Trophoblast cell (in vitro differentiated cells and primary cell): ENCODE measurements around the gene ABLIM1.

Source experiments
- DNase-seq, 2 donors: peaks; one replicate each; pipeline ENCODE4 v3.0.0-alpha.2; 2016
- H2AFZ ChIP-seq: 2 replicates; pipeline ENCODE4 v1.6.1; 2013; ENCODE audit warnings: low read length, moderate library complexity, mild to moderate bottlenecking; ENCODE audit not compliant: insufficient read depth, poor library complexity
- H2AK5ac ChIP-seq: 2 replicates; pipeline ENCODE4 v1.6.1; 2013; ENCODE audit warnings: mild to moderate bottlenecking, low read length
- H2BK120ac ChIP-seq: 2 replicates; pipeline ENCODE4 v1.6.1; 2013; ENCODE audit warnings: low read length, mild to moderate bottlenecking, moderate library complexity; ENCODE audit not compliant: insufficient read depth, poor library complexity
- H2BK12ac ChIP-seq: 2 replicates; pipeline ENCODE4 v1.6.1; 2013; ENCODE audit warnings: mild to moderate bottlenecking, low read length, moderate library complexity
- H2BK5ac ChIP-seq: 2 replicates; pipeline ENCODE4 v1.6.1; 2013; ENCODE audit warnings: low read length, low read depth, moderate library complexity, mild to moderate bottlenecking; ENCODE audit not compliant: poor library complexity
- H3K14ac ChIP-seq: 2 replicates; pipeline ENCODE4 v1.6.1; 2013; ENCODE audit warnings: mild to moderate bottlenecking, low read length
- H3K18ac ChIP-seq: 2 replicates; pipeline ENCODE4 v1.6.1; 2013; ENCODE audit warnings: mild to moderate bottlenecking, low read length
- H3K23ac ChIP-seq: 2 replicates; pipeline ENCODE4 v1.6.1; 2013; ENCODE audit warnings: low read length
- H3K27ac ChIP-seq: 2 replicates; pipeline ENCODE4 v1.5.1; 2013; ENCODE audit warnings: low read depth, mild to moderate bottlenecking, inconsistent platforms, low read length, moderate library complexity
- H3K27me3 ChIP-seq: 2 replicates; pipeline ENCODE4 v1.6.1; 2013; ENCODE audit warnings: inconsistent platforms, mild to moderate bottlenecking, low read length, moderate library complexity; ENCODE audit not compliant: insufficient read depth
- H3K36me3 ChIP-seq, 2 experiments: 1 replicate in 1 of 2; 2 replicates in 1 of 2; pipeline ENCODE4 v1.6.1; 2013; ENCODE audit warnings: low read length in 2 of 2, mild to moderate bottlenecking in 2 of 2, moderate library complexity in 1 of 2; ENCODE audit not compliant: insufficient read depth in 2 of 2, control insufficient read depth in 1 of 2
- H3K4ac ChIP-seq: 2 replicates; pipeline ENCODE4 v1.6.1; 2013; ENCODE audit warnings: low read depth, mild to moderate bottlenecking, low read length, moderate library complexity
- H3K4me1 ChIP-seq, 2 experiments: 1 replicate in 1 of 2; 2 replicates in 1 of 2; pipeline ENCODE4 v1.6.1; 2013; ENCODE audit warnings: low read length in 2 of 2, mild to moderate bottlenecking in 2 of 2, moderate library complexity in 1 of 2; ENCODE audit not compliant: insufficient read depth in 2 of 2, control insufficient read depth in 1 of 2
- H3K4me2 ChIP-seq: 2 replicates; pipeline ENCODE4 v1.6.1; 2013; ENCODE audit warnings: inconsistent platforms, mild to moderate bottlenecking, low read length, moderate library complexity
- H3K4me3 ChIP-seq: 2 replicates; pipeline ENCODE4 v1.5.1; 2013; ENCODE audit warnings: mild to moderate bottlenecking, low read depth, low read length, inconsistent platforms
- H3K79me1 ChIP-seq: one replicate; pipeline ENCODE4 v1.6.1; 2013; ENCODE audit warnings: low read length
- H3K79me2 ChIP-seq: 2 replicates; pipeline ENCODE4 v1.6.1; 2013; ENCODE audit warnings: low read length, mild to moderate bottlenecking; ENCODE audit not compliant: control insufficient read depth, insufficient read depth, poor library complexity
- H3K9ac ChIP-seq: 2 replicates; pipeline ENCODE4 v1.6.1; 2013; ENCODE audit warnings: mild to moderate bottlenecking, low read length
- H3K9me3 ChIP-seq: 2 replicates; pipeline ENCODE4 v1.6.1; 2013; ENCODE audit warnings: low read depth, mild to moderate bottlenecking, control low read depth, inconsistent platforms, low read length; ENCODE audit not compliant: insufficient read depth
- H4K12ac ChIP-seq: 2 replicates; pipeline ENCODE4 v1.6.1; 2013; ENCODE audit warnings: low read depth, mild to moderate bottlenecking, low read length, moderate library complexity
- H4K8ac ChIP-seq: 2 replicates; pipeline ENCODE4 v1.6.1; 2013; ENCODE audit warnings: low read depth, mild to moderate bottlenecking, low read length, moderate library complexity
- H4K91ac ChIP-seq: one replicate; pipeline ENCODE4 v1.6.1; 2013; ENCODE audit warnings: low read depth, mild to moderate bottlenecking, low read length, moderate library complexity
- WGBS: extraction: QIAGEN DNeasy Blood & Tissue Kit; methylation state at CpG from one replicate; pipeline ENCODE4 v1.1.7; 2013; ENCODE audit warnings: missing lambda C conversion rate; ENCODE audit not compliant: insufficient read length, insufficient coverage; ENCODE audit errors: extremely low coverage; 5-methylcytosine and 5-hydroxymethylcytosine counted together

Gene ABLIM1

DNA sequence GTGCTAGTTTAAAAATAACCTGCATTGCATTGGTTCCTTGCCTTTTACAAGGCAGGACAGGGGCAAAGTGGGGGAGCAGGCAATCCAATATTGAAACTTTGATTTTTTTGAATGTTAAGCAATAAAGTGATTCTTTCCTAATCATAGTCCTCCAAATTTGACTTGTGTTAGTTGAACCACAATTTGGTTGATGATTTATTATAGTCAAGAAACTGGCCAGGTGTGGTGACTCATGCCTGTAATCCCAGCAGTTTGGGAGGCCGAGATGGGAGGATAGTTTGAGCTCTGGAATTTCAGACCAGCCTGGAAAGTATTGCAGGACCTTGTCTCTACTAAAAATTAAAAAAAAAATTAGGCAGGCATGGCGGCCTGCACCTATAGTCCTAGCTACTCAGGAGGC is 27.9 kb upstream of the ABLIM1 start:
- WGBS = no CpG with 5 or more reads among the region's 2 CpGs
- no peak overlapping the region for H3K18ac ChIP-seq
- H2BK12ac ChIP-seq = no peak overlapping the region
- H2AFZ ChIP-seq = no peak overlapping the region
- H3K27me3 ChIP-seq = no peaks in the 10 kb centered on the region
- H3K9ac ChIP-seq = no peak overlapping the region
- no peak overlapping the region for H3K27ac ChIP-seq
- no peak overlapping the region for H2BK5ac ChIP-seq
- peaks cover 3 to 11% of the 10 kb centered on the region in 2 experiments for H3K4me1 ChIP-seq
- no peak overlapping the region for H4K12ac ChIP-seq
- no peak overlapping the region for H4K8ac ChIP-seq
- no peak overlapping the region for H3K4ac ChIP-seq
- H2BK120ac ChIP-seq = no peak overlapping the region
- H3K9me3 ChIP-seq = peaks cover 1% of the 10 kb centered on the region
- no peak overlapping the region for H3K4me3 ChIP-seq
- no peak overlapping the region for H3K14ac ChIP-seq
- DNase-seq = peak; percentile 61 to 63
- H4K91ac ChIP-seq = no peak overlapping the region
- H2AK5ac ChIP-seq = no peak overlapping the region
- H3K79me2 ChIP-seq = no peaks in the 10 kb centered on the region
- peaks cover 3% of the 10 kb centered on the region for H3K79me1 ChIP-seq
- no peak overlapping the region for H3K4me2 ChIP-seq
- no peak overlapping the region for H3K23ac ChIP-seq
- H3K36me3 ChIP-seq = no peaks in the 10 kb centered on the region

DNA sequence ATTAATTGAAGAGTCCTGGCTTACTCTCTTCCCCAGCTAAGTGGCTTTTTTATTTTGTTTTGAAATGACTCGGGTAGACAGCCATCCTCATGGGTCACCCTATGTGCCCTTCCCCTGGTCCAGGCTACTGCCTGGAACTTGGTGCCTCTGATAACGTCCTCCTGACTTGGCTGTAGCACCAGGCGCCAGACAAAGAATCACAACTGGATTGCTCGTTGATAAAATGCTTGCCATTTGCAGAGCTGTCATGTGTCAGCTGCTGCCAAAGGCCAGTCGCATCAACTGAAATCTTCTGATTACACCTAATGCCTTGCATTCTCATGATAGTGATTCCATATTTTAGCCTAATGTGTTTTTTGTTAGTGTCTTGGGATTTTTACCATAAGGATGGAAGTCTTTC is 27.4 kb upstream of the ABLIM1 start:
- H3K23ac ChIP-seq = no peak overlapping the region
- no peak overlapping the region for H2AK5ac ChIP-seq
- H3K79me1 ChIP-seq = peaks cover 3% of the 10 kb centered on the region
- H3K4me2 ChIP-seq = no peak overlapping the region
- no peak overlapping the region for H4K12ac ChIP-seq
- no peak overlapping the region for H3K9ac ChIP-seq
- H3K79me2 ChIP-seq = no peaks in the 10 kb centered on the region
- no peak overlapping the region for H2BK120ac ChIP-seq
- no peak overlapping the region for H3K4ac ChIP-seq
- peaks cover 3 to 11% of the 10 kb centered on the region in 2 experiments for H3K4me1 ChIP-seq
- peak overlapping the region; percentile 7 for H3K27ac ChIP-seq
- H2BK5ac ChIP-seq = no peak overlapping the region
- H4K91ac ChIP-seq = no peak overlapping the region
- no peak overlapping the region for H3K4me3 ChIP-seq
- no peak overlapping the region for H2AFZ ChIP-seq
- H4K8ac ChIP-seq = no peak overlapping the region
- no CpG with 5 or more reads among the region's 5 CpGs for WGBS
- H3K14ac ChIP-seq = no peak overlapping the region
- DNase-seq = peak; percentile 79 to 85
- H3K9me3 ChIP-seq = peaks cover 1% of the 10 kb centered on the region
- peak overlapping the region; percentile 12 for H2BK12ac ChIP-seq
- H3K36me3 ChIP-seq = no peaks in the 10 kb centered on the region
- no peaks in the 10 kb centered on the region for H3K27me3 ChIP-seq
- peak overlapping the region; percentile 37 for H3K18ac ChIP-seq

DNA sequence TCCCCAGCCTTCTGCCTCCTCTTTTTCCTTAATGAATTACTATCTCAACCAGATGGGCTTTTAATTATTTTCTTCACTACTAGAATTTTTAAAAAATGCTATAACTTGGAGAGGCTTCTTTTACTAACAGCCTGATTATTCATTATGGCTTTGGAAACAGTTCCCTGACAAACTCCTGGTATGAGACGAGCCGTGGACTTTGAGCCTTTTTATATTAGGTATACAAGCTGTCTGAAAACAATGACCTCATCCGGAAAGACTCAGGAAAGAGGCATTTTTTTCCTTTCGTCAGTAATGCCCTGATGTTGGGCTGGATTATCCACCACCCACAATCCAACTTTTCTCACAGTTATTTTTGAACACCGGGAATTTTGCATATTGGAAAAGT is 26.7 kb upstream of the ABLIM1 start:
- no peak overlapping the region for H3K4me2 ChIP-seq
- no peak overlapping the region for H4K91ac ChIP-seq
- peaks cover 3 to 11% of the 10 kb centered on the region in 2 experiments for H3K4me1 ChIP-seq
- H3K27ac ChIP-seq = no peak overlapping the region
- no peak overlapping the region for H4K8ac ChIP-seq
- no peak overlapping the region for H2BK120ac ChIP-seq
- no peaks in the 10 kb centered on the region for H3K79me2 ChIP-seq
- no peak overlapping the region for H3K4me3 ChIP-seq
- H3K18ac ChIP-seq = no peak overlapping the region
- H3K14ac ChIP-seq = no peak overlapping the region
- no peak overlapping the region for H4K12ac ChIP-seq
- H3K23ac ChIP-seq = no peak overlapping the region
- peaks cover 1% of the 10 kb centered on the region for H3K9me3 ChIP-seq
- no peaks in the 10 kb centered on the region for H3K36me3 ChIP-seq
- H2AFZ ChIP-seq = no peak overlapping the region
- H3K9ac ChIP-seq = no peak overlapping the region
- no peak overlapping the region for H2BK12ac ChIP-seq
- H3K27me3 ChIP-seq = no peaks in the 10 kb centered on the region
- H2BK5ac ChIP-seq = no peak overlapping the region
- no peak overlapping the region for H2AK5ac ChIP-seq
- peak; percentile 66 to 90 for DNase-seq
- H3K79me1 ChIP-seq = peaks cover 3% of the 10 kb centered on the region
- no CpG with 5 or more reads among the region's 5 CpGs for WGBS
- no peak overlapping the region for H3K4ac ChIP-seq

DNA sequence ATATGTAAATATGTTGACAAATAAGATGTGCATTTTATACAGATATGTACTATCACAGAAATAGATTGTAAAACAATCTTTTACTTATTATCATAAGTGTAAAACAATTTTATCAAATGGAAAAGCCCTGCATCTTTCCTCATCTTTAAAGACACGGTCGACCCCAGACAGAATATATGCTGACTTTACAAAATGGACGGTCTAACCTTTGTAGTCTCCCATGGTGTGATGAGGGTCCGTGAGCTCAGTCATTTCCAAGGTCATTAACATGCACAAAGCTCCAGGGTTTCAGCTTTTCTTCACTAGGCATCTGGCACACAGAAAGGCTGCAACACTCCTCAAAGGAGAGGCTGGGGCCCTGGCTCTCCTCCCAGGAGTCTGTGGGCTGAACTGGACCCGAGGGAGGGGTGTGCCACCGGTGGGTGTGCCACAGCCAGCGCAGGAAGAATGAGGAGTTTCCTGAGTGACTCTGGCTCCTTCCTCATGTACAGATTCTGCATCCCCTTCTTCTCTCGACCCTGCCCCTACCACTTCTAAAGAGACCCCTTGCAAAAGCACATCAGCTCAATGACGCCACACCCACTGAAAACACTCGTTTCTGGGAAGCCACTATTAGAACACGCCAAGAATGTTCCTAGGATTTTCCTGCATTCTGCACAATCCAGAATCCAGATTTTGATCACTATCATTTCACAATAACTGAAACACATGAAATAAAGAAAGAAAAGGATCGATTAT is 26.2 kb upstream of the ABLIM1 start:
- Histone ChIP-seq H3K79me2 (no peaks in the 10 kb centered on the region), H3K4me1 (peaks cover 3 to 11% of the 10 kb centered on the region in 2 experiments), H3K27me3 (no peaks in the 10 kb centered on the region), H4K91ac (peak overlapping the region; percentile 42), H3K9ac (no peak overlapping the region), H3K23ac (no peak overlapping the region), H2BK120ac (peak overlapping the region; percentile 10), H2AFZ (no peak overlapping the region), H3K36me3 (no peaks in the 10 kb centered on the region), H2BK12ac (peak overlapping the region; percentile 92), H3K14ac (peak overlapping the region; percentile 57), H3K79me1 (peaks cover 3% of the 10 kb centered on the region), H3K18ac (peak overlapping the region; percentile 76), H3K4me3 (no peak overlapping the region), H3K9me3 (peaks cover 1% of the 10 kb centered on the region), H2AK5ac (peak overlapping the region; percentile 79), H4K12ac (no peak overlapping the region), H3K27ac (no peak overlapping the region), H3K4me2 (no peak overlapping the region), H3K4ac (no peak overlapping the region), H2BK5ac (peak overlapping the region; percentile 38), H4K8ac (peak overlapping the region; percentile 17)
- WGBS = no CpG with 5 or more reads among the region's 12 CpGs
- peak; percentile 54 to 87 for DNase-seq
